Measurements from ENCODE around the gene TTLL11.

The TTLL11 gene

DNA sequence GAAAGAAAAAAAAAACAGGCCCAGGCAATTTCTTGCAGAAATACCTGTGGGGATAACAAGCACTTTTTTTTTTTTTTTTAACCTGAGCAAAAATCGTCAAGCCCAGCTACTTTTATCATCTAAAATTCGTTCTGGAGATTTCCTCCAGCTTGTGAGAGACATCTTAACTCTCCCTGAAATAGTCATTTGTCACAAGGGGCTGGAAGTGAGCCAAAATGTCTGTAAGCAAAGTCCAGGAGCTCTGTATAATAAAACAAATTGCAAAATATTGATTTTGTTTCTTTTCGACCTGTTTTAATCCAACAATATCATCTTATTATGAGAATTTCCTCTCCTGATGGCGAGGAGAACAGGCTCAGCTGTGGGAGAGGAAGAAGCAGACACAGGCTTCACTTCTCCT lies 168.4 kb downstream of the TTLL11 start:
- no peak overlapping the region for H2AK5ac ChIP-seq (ENCODE audit: low read length)
- no peak overlapping the region for H3K27ac ChIP-seq (ENCODE audit: low read depth, low read length)
- no peak overlapping the region for H2BK120ac ChIP-seq (ENCODE audit: low read depth, low read length)
- DNase-seq = no peak
- no peak overlapping the region for H4K5ac ChIP-seq (ENCODE audit: low read length)
- no peak overlapping the region for H2BK15ac ChIP-seq (replicated peaks; ENCODE audit: low read depth)
- H2BK5ac ChIP-seq (ENCODE audit: low read length) = no peak overlapping the region
- H3K79me1 ChIP-seq (ENCODE audit: low read length) = no peaks in the 10 kb centered on the region
- H3K9ac ChIP-seq (ENCODE audit: low read length) = no peak overlapping the region
- H3K27me3 ChIP-seq (ENCODE audit: insufficient read depth, low read length, poor library complexity) = no peaks in the 10 kb centered on the region
- no peak overlapping the region for H3K4me2 ChIP-seq (ENCODE audit: low read length)
- H3K36me3 ChIP-seq (ENCODE audit: control insufficient read depth, insufficient read depth, low read length) = no peaks in the 10 kb centered on the region
- H3K4me1 ChIP-seq (ENCODE audit: control insufficient read depth, low read depth, low read length) = no peaks in the 10 kb centered on the region
- no peaks in the 10 kb centered on the region for H3K79me2 ChIP-seq (ENCODE audit: control insufficient read depth, insufficient read depth, low read length)
- H3K4me3 ChIP-seq (ENCODE audit: low read length) = no peak overlapping the region
- no peak overlapping the region for H3K23ac ChIP-seq (ENCODE audit: low read length)
- H3K18ac ChIP-seq (ENCODE audit: low read length) = no peak overlapping the region
- WGBS (ENCODE audit: extremely low coverage, insufficient coverage, low lambda C conversion rate) = no CpG with 5 or more reads among the region's 4 CpGs
- H4K8ac ChIP-seq (ENCODE audit: low read depth, low read length) = no peak overlapping the region
- no peak overlapping the region for H3K56ac ChIP-seq (ENCODE audit: low read length)
- no peak overlapping the region for H3K4ac ChIP-seq (ENCODE audit: low read depth, low read length)

DNA sequence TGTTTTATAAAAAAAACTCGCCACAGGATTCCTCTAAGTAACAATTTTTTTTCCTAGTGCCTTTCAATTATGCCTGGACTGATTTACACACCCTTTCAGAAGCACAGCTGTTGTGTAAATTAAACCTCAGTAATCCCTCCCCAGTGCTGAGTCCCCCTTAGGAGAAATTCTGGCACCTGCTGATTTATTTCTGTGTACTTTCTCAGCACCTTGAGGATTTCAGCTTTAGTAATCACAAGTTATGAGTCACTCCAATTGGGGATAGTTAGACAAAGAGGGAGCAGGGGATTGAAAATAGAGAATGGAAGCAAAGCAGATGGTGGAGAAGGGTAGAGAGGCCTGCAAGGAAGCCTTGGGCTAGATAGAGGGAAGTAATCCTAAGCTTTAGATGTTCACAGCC lies 171.7 kb downstream of the TTLL11 start:
- Histone ChIP-seq H3K9ac (ENCODE audit: low read length) (no peak overlapping the region), H3K18ac (ENCODE audit: low read length) (no peak overlapping the region), H2AK5ac (ENCODE audit: low read length) (no peak overlapping the region), H2BK5ac (ENCODE audit: low read length) (no peak overlapping the region), H3K4me1 (ENCODE audit: control insufficient read depth, low read depth, low read length) (no peaks in the 10 kb centered on the region), H3K4me3 (ENCODE audit: low read length) (no peak overlapping the region), H4K5ac (ENCODE audit: low read length) (no peak overlapping the region), H3K36me3 (ENCODE audit: control insufficient read depth, insufficient read depth, low read length) (no peaks in the 10 kb centered on the region), H3K27me3 (ENCODE audit: insufficient read depth, low read length, poor library complexity) (no peaks in the 10 kb centered on the region), H3K23ac (ENCODE audit: low read length) (no peak overlapping the region), H3K56ac (ENCODE audit: low read length) (no peak overlapping the region), H2BK15ac (replicated peaks; ENCODE audit: low read depth) (no peak overlapping the region), H4K8ac (ENCODE audit: low read depth, low read length) (no peak overlapping the region), H3K4me2 (ENCODE audit: low read length) (no peak overlapping the region), H3K27ac (ENCODE audit: low read depth, low read length) (no peak overlapping the region), H3K79me2 (ENCODE audit: control insufficient read depth, insufficient read depth, low read length) (no peaks in the 10 kb centered on the region), H3K79me1 (ENCODE audit: low read length) (no peaks in the 10 kb centered on the region), H2BK120ac (ENCODE audit: low read depth, low read length) (no peak overlapping the region), H3K4ac (ENCODE audit: low read depth, low read length) (no peak overlapping the region)
- WGBS (ENCODE audit: extremely low coverage, insufficient coverage, low lambda C conversion rate) = no CpG with 5 or more reads among the region's 1 CpG
- DNase-seq = no peak

DNA sequence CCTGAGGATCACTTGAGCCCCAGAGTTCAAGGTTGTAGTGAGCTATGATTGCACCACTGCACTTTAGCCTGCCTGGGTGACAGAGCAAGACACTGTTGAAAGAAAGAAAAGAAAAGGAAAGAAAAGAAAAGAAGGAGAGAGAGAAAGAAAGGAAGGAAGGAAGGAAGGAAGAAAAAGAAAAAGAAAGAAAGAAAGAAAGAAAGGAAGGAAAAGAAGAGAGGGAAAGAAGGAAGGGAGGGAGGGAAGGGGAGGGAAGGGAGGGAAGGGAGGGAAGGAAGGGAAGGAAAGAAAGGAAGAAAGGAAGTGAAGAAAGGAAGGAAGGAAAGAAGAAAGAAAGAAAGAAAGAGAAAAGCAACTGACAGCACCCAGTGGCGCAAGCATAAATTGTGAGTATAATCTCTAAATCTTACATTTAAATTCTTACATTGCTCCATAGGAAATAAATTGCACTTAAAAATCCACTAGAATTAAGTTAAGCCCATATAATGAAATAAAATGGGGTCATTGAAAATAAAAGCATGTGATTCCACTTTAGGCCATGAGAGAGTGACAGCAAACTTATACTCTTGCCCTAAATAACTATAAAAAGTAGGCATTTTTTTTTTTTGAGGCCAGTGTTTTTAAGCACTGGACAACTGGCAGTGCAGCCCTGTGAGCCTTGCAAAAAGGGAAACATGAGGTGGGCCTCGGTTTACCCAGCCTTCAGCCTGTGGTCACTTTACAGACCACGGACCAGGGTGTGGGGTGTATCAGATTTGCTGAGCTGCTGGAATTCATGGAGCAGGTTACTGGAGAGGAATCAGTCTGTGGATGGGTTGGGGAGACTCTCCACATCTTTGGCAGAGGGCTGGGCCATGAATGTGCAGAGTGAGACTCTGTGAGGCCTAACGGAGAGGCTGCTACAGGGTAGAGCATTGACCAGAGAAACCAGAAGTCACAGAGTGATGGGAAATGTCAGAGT lies 175.5 kb downstream of the TTLL11 start:
- no CpG with 5 or more reads among the region's 4 CpGs for WGBS (ENCODE audit: extremely low coverage, insufficient coverage, low lambda C conversion rate)
- no peak overlapping the region for H3K27ac ChIP-seq (ENCODE audit: low read depth, low read length)
- no peak overlapping the region for H3K23ac ChIP-seq (ENCODE audit: low read length)
- H3K4me3 ChIP-seq (ENCODE audit: low read length) = no peak overlapping the region
- no peak overlapping the region for H3K4me2 ChIP-seq (ENCODE audit: low read length)
- H3K4me1 ChIP-seq (ENCODE audit: control insufficient read depth, low read depth, low read length) = no peaks in the 10 kb centered on the region
- H3K18ac ChIP-seq (ENCODE audit: low read length) = no peak overlapping the region
- no peak overlapping the region for H2BK15ac ChIP-seq (replicated peaks; ENCODE audit: low read depth)
- no peak overlapping the region for H2BK5ac ChIP-seq (ENCODE audit: low read length)
- no peaks in the 10 kb centered on the region for H3K79me1 ChIP-seq (ENCODE audit: low read length)
- H3K56ac ChIP-seq (ENCODE audit: low read length) = no peak overlapping the region
- H3K79me2 ChIP-seq (ENCODE audit: control insufficient read depth, insufficient read depth, low read length) = no peaks in the 10 kb centered on the region
- no peaks in the 10 kb centered on the region for H3K36me3 ChIP-seq (ENCODE audit: control insufficient read depth, insufficient read depth, low read length)
- H2AK5ac ChIP-seq (ENCODE audit: low read length) = no peak overlapping the region
- no peak for DNase-seq
- H4K5ac ChIP-seq (ENCODE audit: low read length) = no peak overlapping the region
- H3K9ac ChIP-seq (ENCODE audit: low read length) = no peak overlapping the region
- no peaks in the 10 kb centered on the region for H3K27me3 ChIP-seq (ENCODE audit: insufficient read depth, low read length, poor library complexity)
- no peak overlapping the region for H3K4ac ChIP-seq (ENCODE audit: low read depth, low read length)
- no peak overlapping the region for H2BK120ac ChIP-seq (ENCODE audit: low read depth, low read length)
- H4K8ac ChIP-seq (ENCODE audit: low read depth, low read length) = no peak overlapping the region

DNA sequence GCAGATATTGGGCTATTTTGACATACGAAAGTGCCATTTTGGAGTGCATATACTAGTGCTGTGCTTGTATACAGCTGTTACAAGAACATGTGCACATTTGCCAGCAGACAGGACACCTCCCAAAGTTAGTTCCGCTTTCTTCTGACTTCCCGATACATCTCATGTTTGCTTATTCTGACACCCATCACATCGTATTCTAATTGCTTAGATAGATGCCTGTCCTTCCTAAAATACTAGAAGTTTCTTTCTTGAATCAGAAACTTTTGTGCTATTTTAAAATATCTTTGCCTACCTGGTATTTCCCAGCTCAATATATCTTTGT lies 177.8 kb downstream of the TTLL11 start:
- Histone ChIP-seq H2BK120ac (ENCODE audit: low read depth, low read length) (no peak overlapping the region), H3K79me1 (ENCODE audit: low read length) (no peaks in the 10 kb centered on the region), H3K36me3 (ENCODE audit: control insufficient read depth, insufficient read depth, low read length) (no peaks in the 10 kb centered on the region), H3K4ac (ENCODE audit: low read depth, low read length) (no peak overlapping the region), H2BK15ac (replicated peaks; ENCODE audit: low read depth) (no peak overlapping the region), H2BK5ac (ENCODE audit: low read length) (no peak overlapping the region), H3K23ac (ENCODE audit: low read length) (no peak overlapping the region), H4K5ac (ENCODE audit: low read length) (no peak overlapping the region), H3K18ac (ENCODE audit: low read length) (no peak overlapping the region), H3K4me2 (ENCODE audit: low read length) (no peak overlapping the region), H2AK5ac (ENCODE audit: low read length) (no peak overlapping the region), H3K27me3 (ENCODE audit: insufficient read depth, low read length, poor library complexity) (no peaks in the 10 kb centered on the region), H3K56ac (ENCODE audit: low read length) (no peak overlapping the region), H4K8ac (ENCODE audit: low read depth, low read length) (no peak overlapping the region), H3K27ac (ENCODE audit: low read depth, low read length) (no peak overlapping the region), H3K79me2 (ENCODE audit: control insufficient read depth, insufficient read depth, low read length) (no peaks in the 10 kb centered on the region), H3K4me1 (ENCODE audit: control insufficient read depth, low read depth, low read length) (no peaks in the 10 kb centered on the region), H3K4me3 (ENCODE audit: low read length) (no peak overlapping the region), H3K9ac (ENCODE audit: low read length) (no peak overlapping the region)
- WGBS (ENCODE audit: extremely low coverage, insufficient coverage, low lambda C conversion rate) = no CpG with 5 or more reads among the region's 4 CpGs
- DNase-seq = no peak

DNA sequence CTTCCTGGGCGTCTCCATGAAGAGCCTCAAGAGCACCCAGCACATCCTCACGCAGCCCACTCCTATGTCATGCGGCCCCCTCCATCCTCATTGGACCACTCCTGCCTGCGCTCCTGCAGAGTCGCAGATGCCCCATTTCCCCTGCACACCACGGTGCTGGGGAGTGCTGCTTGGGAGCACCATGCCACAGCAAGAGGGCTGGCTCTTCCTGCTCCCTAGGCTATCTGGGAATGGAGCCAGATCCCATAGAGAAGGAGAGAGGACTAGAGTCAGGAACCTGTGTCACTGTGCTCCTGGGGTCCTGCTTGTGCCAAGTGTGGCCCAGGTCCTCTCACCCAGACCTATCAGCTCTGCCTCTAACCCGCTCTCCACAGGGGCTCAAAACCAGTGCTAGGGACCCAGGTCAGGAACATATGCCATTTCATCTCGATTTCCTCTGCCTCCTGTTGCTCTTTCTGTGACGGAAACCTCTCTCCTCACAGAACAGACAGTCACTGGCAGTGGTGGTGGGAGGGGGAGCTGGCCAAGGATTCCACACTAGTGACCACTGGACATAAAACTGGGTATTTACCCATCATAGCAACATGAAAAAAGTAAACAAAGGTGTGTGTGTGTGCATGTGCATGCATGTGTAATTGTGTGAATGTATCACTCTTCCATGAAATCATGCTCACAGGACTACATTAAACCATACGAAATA lies 178.4 kb downstream of the TTLL11 start:
- no peak overlapping the region for H3K4ac ChIP-seq (ENCODE audit: low read depth, low read length)
- H3K56ac ChIP-seq (ENCODE audit: low read length) = no peak overlapping the region
- H4K8ac ChIP-seq (ENCODE audit: low read depth, low read length) = no peak overlapping the region
- no peaks in the 10 kb centered on the region for H3K27me3 ChIP-seq (ENCODE audit: insufficient read depth, low read length, poor library complexity)
- H3K9ac ChIP-seq (ENCODE audit: low read length) = no peak overlapping the region
- no CpG with 5 or more reads among the region's 10 CpGs for WGBS (ENCODE audit: extremely low coverage, insufficient coverage, low lambda C conversion rate)
- no peak overlapping the region for H2BK15ac ChIP-seq (replicated peaks; ENCODE audit: low read depth)
- H4K5ac ChIP-seq (ENCODE audit: low read length) = no peak overlapping the region
- no peaks in the 10 kb centered on the region for H3K36me3 ChIP-seq (ENCODE audit: control insufficient read depth, insufficient read depth, low read length)
- H3K79me1 ChIP-seq (ENCODE audit: low read length) = no peaks in the 10 kb centered on the region
- no peak overlapping the region for H3K18ac ChIP-seq (ENCODE audit: low read length)
- no peak overlapping the region for H3K27ac ChIP-seq (ENCODE audit: low read depth, low read length)
- no peak overlapping the region for H2AK5ac ChIP-seq (ENCODE audit: low read length)
- no peak overlapping the region for H2BK120ac ChIP-seq (ENCODE audit: low read depth, low read length)
- H3K4me2 ChIP-seq (ENCODE audit: low read length) = no peak overlapping the region
- no peak overlapping the region for H3K4me3 ChIP-seq (ENCODE audit: low read length)
- no peak overlapping the region for H3K23ac ChIP-seq (ENCODE audit: low read length)
- H3K79me2 ChIP-seq (ENCODE audit: control insufficient read depth, insufficient read depth, low read length) = no peaks in the 10 kb centered on the region
- no peaks in the 10 kb centered on the region for H3K4me1 ChIP-seq (ENCODE audit: control insufficient read depth, low read depth, low read length)
- no peak for DNase-seq
- no peak overlapping the region for H2BK5ac ChIP-seq (ENCODE audit: low read length)
